ENCODE data around the gene RAET1E.
"Not testable (repeated sequence)": the region's sequence is repeated elsewhere in the genome, so short reads cannot be mapped to it uniquely, and the experiment has no call there.

RAET1E gene

DNA sequence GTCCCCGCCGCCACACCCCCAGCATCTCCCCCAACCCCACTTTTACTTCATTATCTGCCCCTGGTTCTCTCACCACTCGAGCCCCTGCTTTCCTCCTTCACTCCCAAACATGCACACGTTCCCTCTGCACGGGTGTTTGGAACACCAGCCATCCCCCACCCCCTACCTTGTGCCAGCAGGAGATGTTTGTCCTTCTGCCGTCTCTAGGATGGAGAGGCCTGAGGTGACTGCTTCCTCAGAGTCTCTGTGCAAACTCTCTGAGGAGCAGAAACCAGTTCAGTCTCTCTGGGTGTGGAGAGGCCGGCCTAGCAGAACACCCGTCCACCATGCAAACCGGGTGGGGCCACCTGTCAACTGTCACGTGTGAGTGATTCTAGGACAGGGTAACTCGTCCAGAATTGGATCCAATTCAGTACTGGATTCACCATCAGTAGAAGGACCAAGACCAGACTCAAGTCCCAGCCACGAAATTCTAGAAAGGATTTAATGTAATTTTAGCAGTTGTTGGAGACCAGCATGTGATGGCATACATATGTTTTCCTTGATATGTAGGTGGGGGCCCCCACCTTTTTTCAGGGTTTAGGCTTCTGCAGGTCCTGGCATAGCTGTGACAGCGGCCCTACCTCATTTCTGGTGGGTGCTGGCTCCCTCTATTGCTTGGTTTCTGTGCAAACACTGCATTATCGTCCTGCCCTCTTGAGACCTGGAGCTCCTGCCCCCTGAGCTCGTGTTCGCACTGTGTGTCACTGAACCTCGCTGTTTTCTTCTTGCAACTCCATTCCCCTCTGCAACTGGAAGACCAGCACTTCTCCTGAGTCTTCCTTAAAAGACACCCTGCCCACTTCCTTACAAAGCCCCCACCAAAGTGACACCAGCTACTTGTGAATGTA lies at the start of gene RAET1E:
Gene RAET1E (minus strand): TSS at position 259 of the 890 bp plus-strand sequence. CDS start 7,212 bp downstream, outside the sequence.
- no peak for DNase-seq

- DNase-seq = not testable (repeated sequence)
These were observed 49.6 kb upstream of the RAET1E start for GRCh38 chr6:149947533-149947932.

- not testable (repeated sequence) for DNase-seq
These were observed 48.7 kb upstream of the RAET1E start for GRCh38 chr6:149946631-149947030.

GRCh38 chr6:149945276-149945675 lies 47.4 kb upstream of the RAET1E start:
- DNase-seq = not testable (repeated sequence)

- DNase-seq = not testable (repeated sequence)
These were observed 45.4 kb upstream of the RAET1E start for GRCh38 chr6:149943321-149943720.

- DNase-seq = no peak
These were observed 44.5 kb upstream of the RAET1E start for GRCh38 chr6:149942461-149942829.

GRCh38 chr6:149941583-149942460 lies 43.9 kb upstream of the RAET1E start, which contains the start of gene ULBP2:
ULBP2 (plus strand) TSS chr6:149942014; CDS start chr6:149942073, 59 bp downstream.
- DNase-seq = peak; percentile 83

GRCh38 chr6:149940672-149940982 lies 42.7 kb upstream of the RAET1E start:
- DNase-seq = no peak

DNA sequence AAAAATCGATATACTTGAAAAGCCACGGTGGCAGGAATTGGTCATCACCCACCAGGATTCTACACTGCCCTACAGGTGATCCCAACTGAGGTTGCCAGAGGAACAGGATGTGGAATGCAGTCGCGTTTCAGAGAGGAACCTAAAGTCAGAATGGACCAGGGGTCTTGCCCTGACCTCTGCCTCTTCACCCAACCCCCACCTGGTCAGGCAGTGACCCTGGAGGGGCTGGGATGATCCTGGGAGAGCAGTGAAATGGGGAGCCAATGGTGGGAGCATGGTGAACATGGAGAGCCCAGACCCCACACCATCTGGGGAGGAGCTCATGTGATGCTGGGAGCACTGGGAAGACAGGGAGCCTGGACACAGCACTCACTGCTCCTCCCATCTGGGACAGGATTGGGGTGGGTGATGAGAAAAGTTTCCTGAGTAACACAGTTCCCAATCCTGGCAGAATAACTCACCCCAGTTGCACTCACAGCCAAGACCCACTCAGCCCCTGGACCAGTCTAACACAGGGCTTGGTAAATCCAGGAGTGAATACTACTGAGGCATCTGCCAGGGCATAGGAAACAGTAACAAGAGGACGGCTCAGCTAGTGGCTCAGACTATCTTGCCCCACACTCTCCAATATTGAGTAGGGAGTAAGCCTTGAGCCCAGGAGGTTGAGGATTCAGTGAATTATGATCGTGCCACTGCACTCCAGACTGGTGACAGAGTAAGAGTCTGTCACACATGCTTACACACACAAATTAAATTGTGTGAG lies 42.2 kb upstream of the RAET1E start:
- DNase-seq = no peak

GRCh38 chr6:149939356-149939648 lies 41.4 kb upstream of the RAET1E start:
- no peak for DNase-seq

DNA sequence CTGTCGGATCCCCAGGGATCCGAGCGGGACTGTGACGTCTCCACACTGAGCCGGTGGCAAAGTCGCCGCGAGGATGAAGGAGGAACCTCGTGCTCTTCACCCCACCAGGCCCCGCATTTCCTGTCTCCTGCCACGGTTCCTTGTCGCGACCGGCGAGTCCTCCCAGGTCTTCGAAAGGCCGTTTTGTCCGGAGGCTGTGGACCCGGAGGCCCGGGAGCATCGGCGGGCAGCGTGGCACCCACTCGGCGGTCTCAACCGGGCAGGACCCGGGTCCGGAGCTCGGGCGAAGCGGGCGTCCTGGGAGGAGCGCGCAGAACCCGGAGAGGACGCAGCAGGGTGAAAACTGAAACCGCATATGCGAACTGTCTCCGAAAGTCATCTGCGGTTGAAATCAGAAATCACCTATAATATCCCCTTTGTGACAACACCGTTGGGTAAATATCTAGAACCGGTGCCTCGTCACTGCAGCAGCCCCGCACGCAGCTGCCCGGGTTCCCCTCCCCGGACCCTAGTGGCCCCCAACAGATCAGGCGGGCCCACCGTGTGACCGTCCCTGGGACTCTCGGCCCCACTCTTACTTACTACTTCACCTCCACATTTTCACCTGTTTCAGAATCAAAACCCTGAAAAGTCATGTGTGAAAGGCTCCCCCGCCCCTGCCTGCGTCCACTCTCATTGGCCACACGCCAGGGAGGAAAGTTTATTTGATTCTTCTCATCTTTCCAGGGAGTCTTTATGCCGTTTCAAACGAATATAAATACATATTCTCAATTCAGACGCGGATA lies 40.9 kb upstream of the RAET1E start:
- no peak for DNase-seq

DNA sequence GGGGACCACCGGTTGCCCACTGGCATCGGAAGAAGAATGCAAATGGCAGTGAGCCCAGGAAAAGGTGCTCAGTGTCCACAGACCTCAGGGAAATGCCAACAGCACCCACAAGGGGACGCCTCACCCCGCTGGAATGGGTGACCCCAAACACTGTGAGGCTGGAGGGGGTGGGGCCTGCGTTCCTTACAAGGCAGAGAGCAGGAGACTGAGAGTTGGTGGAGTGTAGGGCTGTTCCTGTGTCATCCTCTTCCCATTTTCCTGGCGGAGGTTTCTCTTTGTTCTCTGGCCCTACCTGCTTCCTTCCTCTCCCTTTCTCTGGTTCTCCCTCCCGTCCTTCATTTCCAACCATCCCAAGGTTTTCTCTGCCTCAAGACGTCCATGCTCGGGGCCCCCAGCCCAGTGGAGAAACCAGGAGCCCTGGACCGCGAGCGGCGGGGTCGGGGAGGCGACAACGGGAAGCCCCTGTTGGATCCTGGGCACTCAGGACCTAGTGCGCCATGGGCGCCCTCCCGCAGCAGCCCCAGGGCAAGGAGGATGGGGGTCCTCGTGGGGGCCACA lies 40.2 kb upstream of the RAET1E start:
- DNase-seq = not testable (repeated sequence)

DNA sequence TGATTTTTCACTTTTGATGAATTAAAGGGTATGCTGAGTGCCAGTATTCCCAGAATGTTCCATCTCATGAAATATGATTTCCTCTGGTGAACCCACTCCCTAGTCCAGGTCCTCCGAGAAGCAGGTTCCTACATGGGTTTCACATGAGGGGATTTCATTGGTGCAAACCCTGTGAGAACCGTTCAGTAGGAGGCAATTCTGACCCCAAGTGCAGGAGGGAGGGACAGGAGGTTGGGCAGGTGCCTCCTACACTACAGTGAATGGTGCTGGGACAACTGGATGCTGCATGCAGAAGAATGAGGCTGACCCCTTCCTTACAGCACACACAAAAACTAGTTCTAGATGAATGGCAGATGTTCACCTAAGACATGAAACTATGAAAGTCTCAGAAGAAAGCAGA lies 38.8 kb upstream of the RAET1E start:
- DNase-seq = no peak

GRCh38 chr6:149935668-149936067 lies 37.8 kb upstream of the RAET1E start:
- DNase-seq = no peak

DNA sequence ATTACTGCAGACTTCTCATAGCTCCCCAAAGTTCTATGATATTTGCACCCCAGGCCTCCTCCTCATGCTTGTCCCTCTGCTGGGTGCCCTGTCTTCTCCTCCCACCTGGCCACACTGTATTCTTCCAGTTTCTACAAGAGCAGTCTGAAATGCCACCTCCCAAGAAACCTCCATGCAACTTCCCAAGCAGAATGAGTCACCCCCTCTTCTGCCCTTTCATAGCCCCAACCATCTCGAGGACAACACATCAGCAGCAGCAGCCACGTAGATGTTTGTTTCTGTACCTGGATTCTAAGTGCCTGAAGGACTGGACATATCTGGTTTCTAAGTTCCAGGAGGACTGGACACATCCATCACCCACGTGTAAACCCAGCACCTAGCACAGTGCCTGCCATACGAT lies 37.3 kb upstream of the RAET1E start:
- no peak for DNase-seq

DNA sequence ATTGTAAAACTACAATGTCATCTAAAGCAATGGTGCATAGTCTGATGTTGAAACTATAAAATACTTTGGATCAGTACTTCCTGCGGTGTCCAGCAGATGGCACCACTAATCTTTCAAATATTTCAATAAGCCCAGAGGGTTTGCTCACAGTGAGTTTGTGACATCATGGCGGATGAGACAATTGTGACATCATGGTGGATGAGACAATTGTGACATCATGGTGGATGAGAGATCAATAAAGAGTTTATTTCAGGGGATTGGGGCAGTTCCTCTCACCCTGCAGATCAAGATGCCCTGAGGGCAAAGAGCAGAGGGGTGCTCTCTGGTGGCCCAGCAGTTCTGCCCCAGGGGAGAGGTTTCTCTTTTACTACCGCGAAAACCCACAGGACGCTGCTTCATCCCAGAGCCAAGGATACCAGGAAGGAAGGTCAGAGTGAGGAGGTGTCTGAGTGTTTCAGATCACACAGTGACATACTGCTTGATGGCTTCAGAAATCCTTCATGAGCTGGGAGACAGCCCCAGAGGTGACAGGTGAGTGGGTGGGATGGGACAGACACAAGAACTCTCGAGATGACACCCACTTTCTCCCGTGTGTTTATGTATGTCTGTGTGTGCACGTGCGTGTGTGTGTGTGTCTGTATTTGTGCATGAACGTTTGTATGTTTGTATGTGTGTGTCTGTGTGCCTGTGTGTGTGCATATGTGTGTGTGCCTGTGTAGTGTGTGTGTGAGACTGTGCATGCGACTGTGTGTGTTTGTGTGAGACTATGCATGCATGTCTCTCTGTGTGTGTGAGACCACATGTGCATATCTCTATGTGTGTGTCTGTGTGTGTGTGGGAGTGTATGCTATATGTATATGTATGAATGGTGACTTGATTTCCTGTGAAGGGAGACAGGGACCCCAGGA lies 36.6 kb upstream of the RAET1E start:
- DNase-seq = peak; percentile 50

DNA sequence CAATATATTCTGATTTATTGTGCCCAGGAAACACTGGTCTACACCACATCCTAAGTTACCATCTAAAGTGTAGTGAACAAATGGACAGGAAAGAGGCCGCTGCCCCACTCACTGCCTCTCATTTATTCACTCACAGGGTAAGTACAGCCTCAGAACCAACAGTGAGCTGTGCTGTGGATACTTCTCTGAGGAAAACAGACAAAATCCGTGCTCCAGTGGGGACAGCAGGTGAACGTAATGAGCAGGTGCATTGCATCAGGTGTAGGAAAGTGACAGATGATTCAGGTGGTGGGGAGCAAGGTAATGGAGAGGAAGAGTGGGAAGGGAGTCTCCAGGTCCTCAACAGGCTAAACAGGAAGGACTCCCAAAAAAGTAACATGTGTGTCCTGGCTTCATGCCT lies 35.5 kb upstream of the RAET1E start:
- DNase-seq = no peak

DNA sequence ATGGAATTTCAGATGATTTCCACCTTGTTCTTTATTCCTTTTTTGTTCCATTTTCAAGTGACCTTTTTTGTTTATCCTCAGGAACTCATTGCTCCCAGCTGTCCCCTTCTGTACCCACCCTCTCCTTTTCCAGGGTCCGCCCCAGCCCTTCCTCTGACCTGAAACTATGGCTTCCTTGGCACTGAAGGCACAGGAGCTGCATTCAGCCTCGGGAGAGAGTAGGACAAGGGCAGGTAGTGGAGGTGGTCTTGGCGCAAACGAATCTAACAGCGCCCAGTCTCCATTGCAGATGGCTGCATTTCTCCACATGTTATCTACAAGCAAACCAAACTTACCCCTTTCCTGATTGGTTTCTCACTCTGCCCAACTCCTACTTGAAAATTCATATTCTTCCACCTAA lies 35.1 kb upstream of the RAET1E start:
- DNase-seq = no peak

GRCh38 chr6:149931501-149931900 lies 33.6 kb upstream of the RAET1E start:
- no peak for DNase-seq

DNA sequence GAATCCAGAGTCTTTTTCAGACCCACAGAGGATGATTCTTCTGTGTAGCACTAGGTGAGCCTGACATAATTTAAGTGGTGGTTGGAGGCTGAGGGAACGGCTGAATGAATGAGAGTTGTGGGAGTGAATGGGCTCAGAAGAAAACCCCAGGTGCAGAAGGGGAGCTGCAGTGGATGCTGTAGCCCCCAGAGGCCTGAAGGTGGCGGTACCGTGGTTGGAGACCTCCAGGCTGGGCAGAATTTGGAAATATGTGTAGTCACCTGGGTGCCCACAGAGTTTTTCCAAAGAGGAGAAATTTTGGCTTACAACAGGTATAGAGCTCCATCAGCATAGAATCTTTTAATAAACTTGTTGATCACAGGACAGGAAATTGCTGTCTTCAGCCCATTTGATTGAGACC lies 31.5 kb upstream of the RAET1E start:
- no peak for DNase-seq

GRCh38 chr6:149927025-149927424 lies 29.1 kb upstream of the RAET1E start:
- DNase-seq = not testable (repeated sequence)

Measured in activated CD4-positive, alpha-beta T cell treated with anti-CD3 and anti-CD28 coated beads for 1 hour (primary cell).